ENCODE measurements around the gene SOWAHA. TPM values are rescaled to one million over a fixed set of nuclear protein-coding genes. Genes with fewer than 3 reads are reported as not detected.

SOWAHA gene
- total RNA-seq, 1 experiment from 2014 or later: 0.39 TPM

DNA sequence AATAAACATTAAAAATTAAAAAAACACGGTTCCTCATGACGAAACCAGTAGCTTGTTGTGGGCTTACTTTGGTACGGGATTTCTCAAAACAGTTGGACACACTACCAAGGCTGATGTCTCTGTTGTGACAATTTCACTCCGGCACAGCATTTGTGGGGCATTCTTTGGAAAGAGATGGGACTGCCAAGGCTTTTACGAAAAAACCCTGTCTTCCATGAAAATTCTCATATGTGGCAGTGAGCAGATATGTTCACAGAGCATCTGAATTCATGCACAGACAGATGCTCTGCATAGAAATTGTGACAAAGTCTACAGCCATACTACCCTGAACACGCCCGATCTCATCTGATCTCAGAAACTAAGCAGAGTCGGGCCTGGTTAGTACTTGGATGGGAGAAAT is 35.2 kb downstream of the SOWAHA start (continued):
- TF ChIP-seq, protein P1, sequence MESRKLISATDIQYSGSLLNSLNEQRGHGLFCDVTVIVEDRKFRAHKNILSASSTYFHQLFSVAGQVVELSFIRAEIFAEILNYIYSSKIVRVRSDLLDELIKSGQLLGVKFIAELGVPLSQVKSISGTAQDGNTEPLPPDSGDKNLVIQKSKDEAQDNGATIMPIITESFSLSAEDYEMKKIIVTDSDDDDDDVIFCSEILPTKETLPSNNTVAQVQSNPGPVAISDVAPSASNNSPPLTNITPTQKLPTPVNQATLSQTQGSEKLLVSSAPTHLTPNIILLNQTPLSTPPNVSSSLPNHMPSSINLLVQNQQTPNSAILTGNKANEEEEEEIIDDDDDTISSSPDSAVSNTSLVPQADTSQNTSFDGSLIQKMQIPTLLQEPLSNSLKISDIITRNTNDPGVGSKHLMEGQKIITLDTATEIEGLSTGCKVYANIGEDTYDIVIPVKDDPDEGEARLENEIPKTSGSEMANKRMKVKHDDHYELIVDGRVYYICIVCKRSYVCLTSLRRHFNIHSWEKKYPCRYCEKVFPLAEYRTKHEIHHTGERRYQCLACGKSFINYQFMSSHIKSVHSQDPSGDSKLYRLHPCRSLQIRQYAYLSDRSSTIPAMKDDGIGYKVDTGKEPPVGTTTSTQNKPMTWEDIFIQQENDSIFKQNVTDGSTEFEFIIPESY (IDR thresholded peaks at IDR 0.05; ENCODE audit: extremely low read depth, insufficient replicate concordance, low read length): no peak
- TF ChIP-seq POLR2A (IDR thresholded peaks at IDR 0.05; ENCODE audit: borderline replicate concordance, extremely low read depth, insufficient read depth, insufficient read length) (no peak), EGR1 (IDR thresholded peaks at IDR 0.05; ENCODE audit: low read depth) (no peak), FOSL1 (IDR thresholded peaks at IDR 0.05; ENCODE audit: low read depth) (no peak)

DNA sequence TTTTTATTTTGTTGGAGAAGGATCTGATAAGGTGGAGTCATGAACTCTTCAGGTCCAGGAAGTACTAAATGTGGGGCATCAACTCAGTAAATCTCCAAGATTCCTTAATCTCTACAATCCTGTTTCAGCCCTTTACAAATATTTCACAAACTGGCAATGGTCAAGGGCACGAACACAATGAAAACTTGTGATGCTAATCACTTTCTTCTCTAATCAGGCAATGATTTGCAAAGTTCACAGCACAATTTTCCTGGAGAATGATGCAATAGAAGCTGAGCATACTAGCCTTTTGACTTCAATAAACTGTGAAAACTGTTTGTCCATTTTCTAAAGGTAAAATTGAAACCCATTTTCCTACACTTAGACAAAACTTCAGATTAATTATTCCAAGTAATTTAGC is 36.2 kb downstream of the SOWAHA start:
- H2AFZ ChIP-seq (ENCODE audit: low read depth, low read length, poor library complexity, severe bottlenecking): no peak overlapping the region
- TF ChIP-seq, protein P1 (IDR thresholded peaks at IDR 0.05; ENCODE audit: extremely low read depth, insufficient replicate concordance, low read length): no peak
- TF ChIP-seq SP1 (IDR thresholded peaks at IDR 0.05; ENCODE audit: low read depth): no peak
- no peak for TF ChIP-seq POLR2A (IDR thresholded peaks at IDR 0.05; ENCODE audit: borderline replicate concordance, extremely low read depth, insufficient read depth, insufficient read length)
- TF ChIP-seq CEBPB (IDR thresholded peaks at IDR 0.05; ENCODE audit: low read depth): no peak
- no peak for TF ChIP-seq RAD21 (IDR thresholded peaks at IDR 0.05; ENCODE audit: low read depth)
- TF ChIP-seq, protein P2, sequence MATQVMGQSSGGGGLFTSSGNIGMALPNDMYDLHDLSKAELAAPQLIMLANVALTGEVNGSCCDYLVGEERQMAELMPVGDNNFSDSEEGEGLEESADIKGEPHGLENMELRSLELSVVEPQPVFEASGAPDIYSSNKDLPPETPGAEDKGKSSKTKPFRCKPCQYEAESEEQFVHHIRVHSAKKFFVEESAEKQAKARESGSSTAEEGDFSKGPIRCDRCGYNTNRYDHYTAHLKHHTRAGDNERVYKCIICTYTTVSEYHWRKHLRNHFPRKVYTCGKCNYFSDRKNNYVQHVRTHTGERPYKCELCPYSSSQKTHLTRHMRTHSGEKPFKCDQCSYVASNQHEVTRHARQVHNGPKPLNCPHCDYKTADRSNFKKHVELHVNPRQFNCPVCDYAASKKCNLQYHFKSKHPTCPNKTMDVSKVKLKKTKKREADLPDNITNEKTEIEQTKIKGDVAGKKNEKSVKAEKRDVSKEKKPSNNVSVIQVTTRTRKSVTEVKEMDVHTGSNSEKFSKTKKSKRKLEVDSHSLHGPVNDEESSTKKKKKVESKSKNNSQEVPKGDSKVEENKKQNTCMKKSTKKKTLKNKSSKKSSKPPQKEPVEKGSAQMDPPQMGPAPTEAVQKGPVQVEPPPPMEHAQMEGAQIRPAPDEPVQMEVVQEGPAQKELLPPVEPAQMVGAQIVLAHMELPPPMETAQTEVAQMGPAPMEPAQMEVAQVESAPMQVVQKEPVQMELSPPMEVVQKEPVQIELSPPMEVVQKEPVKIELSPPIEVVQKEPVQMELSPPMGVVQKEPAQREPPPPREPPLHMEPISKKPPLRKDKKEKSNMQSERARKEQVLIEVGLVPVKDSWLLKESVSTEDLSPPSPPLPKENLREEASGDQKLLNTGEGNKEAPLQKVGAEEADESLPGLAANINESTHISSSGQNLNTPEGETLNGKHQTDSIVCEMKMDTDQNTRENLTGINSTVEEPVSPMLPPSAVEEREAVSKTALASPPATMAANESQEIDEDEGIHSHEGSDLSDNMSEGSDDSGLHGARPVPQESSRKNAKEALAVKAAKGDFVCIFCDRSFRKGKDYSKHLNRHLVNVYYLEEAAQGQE (IDR thresholded peaks at IDR 0.05; ENCODE audit: low read depth): no peak
- no peak for TF ChIP-seq EGR1 (IDR thresholded peaks at IDR 0.05; ENCODE audit: low read depth)
- no peak for TF ChIP-seq ZNF274 (IDR thresholded peaks at IDR 0.05; ENCODE audit: low read depth, low read length)
- TF ChIP-seq TCF7L2 (IDR thresholded peaks at IDR 0.05; ENCODE audit: borderline replicate concordance, extremely low read depth, insufficient read depth, insufficient read length): no peak
- TF ChIP-seq, protein P3, sequence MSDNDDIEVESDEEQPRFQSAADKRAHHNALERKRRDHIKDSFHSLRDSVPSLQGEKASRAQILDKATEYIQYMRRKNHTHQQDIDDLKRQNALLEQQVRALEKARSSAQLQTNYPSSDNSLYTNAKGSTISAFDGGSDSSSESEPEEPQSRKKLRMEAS (IDR thresholded peaks at IDR 0.05): no peak
- POLR2A ChIA-PET: no interaction called here

More for the DNA sequence above, 36.2 kb downstream of the SOWAHA start:
- Histone ChIP-seq H3K36me3 (ENCODE audit: control insufficient read depth in 1 of 2, insufficient read depth in 2 of 2, low read length in 2 of 2) (no peaks in the 10 kb centered on the region), H3K27ac (ENCODE audit: low read depth, low read length) (no peak overlapping the region), H3K4me2 (ENCODE audit: low read length) (no peak overlapping the region), H3K9ac (ENCODE audit: low read length) (no peak overlapping the region), H4K20me1 (ENCODE audit: insufficient read depth) (no peaks in the 10 kb centered on the region), H3K4me1 (ENCODE audit: control insufficient read depth in 1 of 2, insufficient read depth in 2 of 2, low read length in 2 of 2) (no peaks in the 10 kb centered on the region), H3K9me2 (ENCODE audit: insufficient read depth) (no peaks in the 10 kb centered on the region), H3K27me3 (ENCODE audit: insufficient read depth, low read length) (no peaks in the 10 kb centered on the region), H3K9me3 (ENCODE audit: control insufficient read depth in 1 of 2, insufficient read depth in 1 of 2, low read depth in 1 of 2, low read length in 2 of 2) (no peaks in the 10 kb centered on the region), H3K4me3 (replicated peaks in 1 of 2; ENCODE audit: low read depth in 1 of 2, low read length in 2 of 2) (no peak overlapping the region), H3K79me2 (ENCODE audit: insufficient read depth, low read length) (no peaks in the 10 kb centered on the region)
- RAD21 ChIA-PET (ENCODE audit: low non-redundant PET in 1 of 2, low total read pairs in 2 of 2, uncharacterized antibody in 2 of 2, unreplicated experiment in 2 of 2): no interaction called here
- intact Hi-C loops (cut with micrococcal nuclease): no loop called here
- ATAC-seq (no peak), DNase-seq (ENCODE audit: low read depth, low spot score) (no peak)
- CTCF ChIA-PET: no interaction called here
- BruUV-seq (replicated peaks): no TSS peak

All from HCT116 (cell line).